GM18858 (cell line): ENCODE results near the gene AIG1.
"Not testable (repeated sequence)": the region's sequence is repeated elsewhere in the genome, so short reads cannot be mapped to it uniquely, and the experiment has no call there.

Source experiments
- ATAC-seq: cut with Tn5 transposase; IDR thresholded peaks from one replicate; pipeline ENCODE4 v1.9.1; 2021; ENCODE audit not compliant: unreplicated experiment

AIG1 gene

DNA sequence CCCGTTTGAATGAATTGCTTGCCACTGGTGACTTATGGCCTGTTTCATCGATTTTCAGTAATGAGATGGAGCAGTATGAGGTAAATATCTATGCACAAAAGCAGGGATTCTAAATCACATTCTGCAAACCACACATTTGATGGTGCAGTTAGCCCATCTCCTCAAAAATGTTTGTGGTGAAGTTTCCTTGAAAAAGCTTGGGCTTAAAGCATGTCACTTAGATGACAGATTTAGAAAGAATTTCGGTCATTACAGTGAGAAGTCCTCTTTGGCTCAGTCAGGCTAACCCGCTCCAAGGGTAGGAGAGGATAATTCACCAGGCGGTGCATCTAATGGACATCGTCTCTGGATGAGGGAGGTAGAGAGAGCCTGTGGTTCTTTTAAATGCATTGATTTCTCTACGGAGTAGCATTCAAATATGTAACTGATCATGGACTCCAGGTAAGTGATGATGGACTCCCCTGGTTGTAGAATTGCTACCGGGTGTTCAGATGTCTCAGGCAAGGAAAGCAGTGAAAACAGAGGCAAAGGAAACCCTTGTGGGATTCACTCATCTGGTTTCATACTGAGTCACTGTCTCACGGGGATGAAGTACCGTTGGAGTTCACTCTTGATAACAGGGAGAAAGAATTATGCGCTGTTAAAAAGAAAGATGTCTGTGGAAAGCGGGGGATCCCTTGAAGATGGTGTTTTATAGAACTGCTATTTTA is 65.3 kb downstream of the AIG1 start:
- ATAC-seq = no peak

DNA sequence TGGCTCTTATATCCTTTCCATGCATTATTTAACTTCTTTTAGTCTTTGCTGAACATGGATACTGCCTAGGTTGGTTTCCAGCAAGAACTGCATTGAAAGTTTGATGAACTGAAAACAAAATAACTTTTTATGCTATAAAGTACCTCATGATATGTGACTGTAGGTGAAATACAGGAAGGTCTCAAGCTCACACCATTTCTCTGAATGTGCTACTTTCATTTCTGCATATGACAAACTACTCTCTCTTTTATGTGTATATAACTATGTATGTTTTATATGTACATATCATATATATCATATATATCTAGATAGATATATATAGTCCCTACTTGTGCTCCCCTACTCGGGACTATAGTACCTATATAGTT is 65.9 kb downstream of the AIG1 start:
- no peak for ATAC-seq

DNA sequence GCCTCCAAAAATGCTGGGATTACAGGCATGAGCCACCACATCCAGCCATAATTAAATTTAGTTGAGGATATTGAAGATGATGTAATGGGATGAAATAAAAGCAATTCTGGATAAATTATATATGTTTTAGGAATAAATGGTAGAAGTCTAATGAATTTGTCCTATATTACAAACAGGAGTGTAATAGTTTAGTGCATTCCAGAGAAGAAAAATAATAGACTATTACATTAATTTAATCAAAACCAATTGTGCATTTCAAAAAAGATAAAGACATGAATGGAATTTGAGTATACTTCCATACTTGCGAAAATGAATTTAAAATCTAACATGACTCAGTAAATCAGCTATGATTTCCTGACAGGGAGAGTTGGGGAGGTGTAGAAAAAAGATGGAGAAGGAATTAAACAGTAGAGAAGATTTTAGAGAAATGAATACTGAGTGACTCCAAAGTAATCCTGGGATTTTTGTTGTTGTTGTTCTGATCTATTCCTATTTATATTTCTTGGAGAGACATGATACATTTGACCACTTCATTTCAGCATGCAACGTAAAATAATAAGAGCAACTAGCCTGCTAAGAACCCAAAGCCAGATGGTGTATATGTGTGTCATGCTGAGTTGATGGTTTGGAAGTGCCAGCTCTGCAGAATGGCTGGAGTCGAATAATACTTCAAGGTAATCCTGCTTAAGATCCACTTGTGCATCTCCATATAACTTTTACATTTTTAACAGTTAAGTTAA is 67.4 kb downstream of the AIG1 start:
- ATAC-seq = no peak

- no peak for ATAC-seq
Measured at GRCh38 chr6:143128681-143129015, 68.0 kb downstream of the AIG1 start.

DNA sequence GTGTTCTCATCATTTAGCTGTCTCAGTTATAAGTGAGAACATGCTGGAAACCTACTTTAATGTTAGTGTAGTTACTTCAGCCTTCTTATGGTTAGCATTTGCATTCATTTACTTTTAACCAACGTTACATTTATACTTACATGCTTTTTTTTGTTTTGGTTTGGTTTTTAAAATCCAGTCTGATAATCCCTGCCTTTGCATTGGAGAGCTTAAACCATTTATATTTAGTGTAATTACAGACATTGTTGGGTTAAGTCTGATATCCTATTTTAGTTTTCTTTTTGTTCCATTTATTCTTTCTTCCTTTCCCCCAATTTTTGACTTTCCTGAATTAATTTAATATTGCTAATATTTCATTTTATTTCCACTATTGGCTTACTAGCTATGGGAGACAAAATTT is 70.2 kb downstream of the AIG1 start:
- ATAC-seq = no peak

DNA sequence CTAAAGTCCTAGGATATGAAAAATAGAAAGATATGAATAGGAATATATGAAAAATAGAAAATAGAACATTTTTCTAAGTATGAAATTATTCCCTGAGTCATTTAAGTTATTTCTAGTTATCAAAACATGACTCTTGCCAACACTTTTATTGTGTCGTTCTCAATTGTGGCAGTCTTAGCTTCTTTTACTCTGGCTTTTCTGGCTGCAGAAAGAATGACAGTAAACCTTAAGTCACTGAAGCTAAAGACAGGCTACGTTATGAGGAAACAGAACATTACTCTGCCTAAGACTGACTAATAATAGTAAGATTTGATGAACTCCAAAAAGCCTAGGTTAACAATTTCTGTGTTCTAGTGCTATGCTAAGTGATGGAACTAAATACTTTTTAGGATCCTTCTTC is 74.6 kb downstream of the AIG1 start:
- ATAC-seq = no peak

- ATAC-seq = no peak
Measured at GRCh38 chr6:143135797-143136561, 75.3 kb downstream of the AIG1 start.

GRCh38 chr6:143136647-143137046 is 76.0 kb downstream of the AIG1 start:
- no peak for ATAC-seq

DNA sequence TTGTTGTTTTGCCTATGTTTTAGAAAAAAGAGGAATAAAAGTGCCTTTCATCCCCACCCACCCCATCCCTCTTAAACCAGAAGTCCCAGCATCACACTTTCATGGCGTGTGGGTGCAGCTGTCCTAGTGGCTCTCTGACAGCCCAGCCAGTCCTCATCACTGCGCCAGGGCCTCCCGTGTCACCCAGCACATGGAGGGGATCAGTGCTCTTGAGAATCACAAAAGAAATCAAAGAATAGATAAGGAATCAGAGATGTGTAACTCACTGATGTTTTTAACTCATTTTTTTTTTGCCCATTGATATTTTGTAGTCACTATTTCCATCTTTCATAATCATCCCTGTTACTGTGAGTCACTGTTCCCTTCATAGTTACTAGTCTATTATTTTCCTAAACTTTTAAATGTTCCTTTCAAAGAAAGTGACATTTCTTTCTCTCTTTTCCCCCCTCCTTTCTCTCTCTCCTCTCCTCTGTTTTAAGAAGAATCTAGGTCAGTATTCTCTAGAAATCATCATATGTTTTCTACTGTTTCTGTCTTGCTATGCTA is 78.6 kb downstream of the AIG1 start:
- no peak for ATAC-seq

DNA sequence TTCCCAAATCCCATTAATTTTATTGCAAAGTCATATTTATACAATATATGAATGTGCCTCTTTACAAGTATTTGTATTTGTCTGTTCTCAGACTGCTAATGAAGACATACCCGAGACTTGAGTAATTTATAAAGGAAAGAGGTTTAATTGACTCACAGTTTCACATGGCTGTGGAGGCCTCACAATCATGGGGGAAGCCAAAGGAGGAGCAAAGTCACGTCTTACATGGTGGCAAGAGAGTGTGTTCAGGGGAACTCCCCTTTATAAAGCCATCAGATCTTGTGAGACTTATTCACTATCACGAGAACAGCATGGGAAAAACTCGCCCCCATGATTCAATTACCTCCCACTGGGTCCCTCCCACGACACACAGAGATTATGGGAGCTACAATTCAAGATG is 79.2 kb downstream of the AIG1 start:
- not testable (repeated sequence) for ATAC-seq

- no peak for ATAC-seq
Measured at GRCh38 chr6:143140767-143141166, 80.1 kb downstream of the AIG1 start.

GRCh38 chr6:143141442-143141841 is 80.8 kb downstream of the AIG1 start:
- no peak for ATAC-seq

GRCh38 chr6:143146186-143146851 is 85.6 kb downstream of the AIG1 start:
- ATAC-seq = peak; percentile 63

DNA sequence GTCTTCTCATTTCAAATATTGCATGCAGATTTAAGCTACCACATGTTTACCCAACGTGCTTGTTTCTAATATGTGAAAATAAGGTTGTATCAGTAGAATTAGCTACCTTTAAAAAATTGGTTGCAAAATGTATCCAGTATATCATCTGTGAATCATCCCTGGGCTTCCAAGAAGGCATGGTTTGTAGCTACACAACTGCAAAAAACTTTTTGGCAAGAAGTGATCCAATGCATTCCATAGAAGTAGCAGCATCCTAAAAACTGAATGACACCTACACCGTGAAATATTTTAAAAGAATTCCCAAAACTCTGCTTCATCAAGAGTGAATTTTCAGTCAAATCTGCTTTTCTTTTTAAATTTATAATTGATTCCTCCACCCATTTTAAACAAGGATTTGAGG is 89.1 kb downstream of the AIG1 start:
- ATAC-seq = no peak

DNA sequence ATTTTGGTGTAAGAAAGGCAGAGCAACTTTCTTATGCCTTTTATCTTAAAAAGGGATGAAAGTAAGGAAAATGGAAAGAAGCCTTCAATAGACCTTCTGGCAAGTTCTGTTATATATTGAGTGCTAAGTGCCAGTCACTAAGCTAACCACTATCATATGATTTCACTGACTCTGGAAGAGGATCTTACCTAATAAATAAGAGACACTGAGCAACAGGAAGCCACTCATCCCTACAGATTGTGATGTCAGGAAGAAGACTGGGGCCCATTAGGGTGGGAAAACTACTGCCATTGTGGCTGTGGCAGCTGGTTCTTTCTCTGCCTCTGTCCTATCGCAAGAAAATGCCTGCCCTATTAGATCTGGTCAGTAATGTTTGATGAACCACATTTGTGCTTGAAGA is 89.6 kb downstream of the AIG1 start:
- no peak for ATAC-seq

DNA sequence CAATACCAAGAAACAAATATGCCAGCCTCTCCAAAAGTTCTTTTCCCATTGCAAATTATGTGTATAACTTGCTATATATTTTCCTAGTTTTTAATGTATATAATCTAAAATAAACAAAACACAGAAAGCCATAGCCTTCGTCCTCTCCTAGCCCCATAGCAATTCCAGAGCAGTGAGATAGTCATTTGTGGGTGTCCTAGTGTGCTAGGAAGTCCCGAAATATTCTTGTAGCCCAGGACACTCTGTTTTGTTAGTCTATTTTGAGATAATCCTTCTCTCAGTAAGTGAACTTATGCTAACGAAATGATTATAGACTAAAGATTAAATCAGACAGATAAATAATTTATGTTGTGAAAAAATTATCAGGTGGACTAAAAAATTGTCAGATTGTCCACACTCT is 90.7 kb downstream of the AIG1 start:
- no peak for ATAC-seq

DNA sequence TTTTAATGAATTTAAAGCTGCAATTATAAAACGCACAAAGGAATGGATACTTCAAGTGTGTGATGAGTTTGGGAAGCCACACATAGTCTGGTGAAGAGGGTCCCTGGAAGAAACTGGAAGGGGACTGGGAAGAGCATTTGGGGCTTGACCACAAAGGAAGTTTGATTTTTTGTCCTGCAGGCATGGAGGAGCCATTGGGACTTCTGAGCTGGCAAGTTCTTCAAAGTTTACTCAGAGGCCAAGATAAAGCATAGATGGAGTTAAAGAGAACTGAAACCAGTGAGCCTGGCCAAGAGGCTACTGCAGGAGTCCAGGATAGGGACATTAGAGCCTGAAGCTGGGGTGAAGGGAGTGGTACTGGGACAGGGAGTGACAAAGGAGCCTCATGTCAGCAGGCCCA is 95.0 kb downstream of the AIG1 start:
- no peak for ATAC-seq

DNA sequence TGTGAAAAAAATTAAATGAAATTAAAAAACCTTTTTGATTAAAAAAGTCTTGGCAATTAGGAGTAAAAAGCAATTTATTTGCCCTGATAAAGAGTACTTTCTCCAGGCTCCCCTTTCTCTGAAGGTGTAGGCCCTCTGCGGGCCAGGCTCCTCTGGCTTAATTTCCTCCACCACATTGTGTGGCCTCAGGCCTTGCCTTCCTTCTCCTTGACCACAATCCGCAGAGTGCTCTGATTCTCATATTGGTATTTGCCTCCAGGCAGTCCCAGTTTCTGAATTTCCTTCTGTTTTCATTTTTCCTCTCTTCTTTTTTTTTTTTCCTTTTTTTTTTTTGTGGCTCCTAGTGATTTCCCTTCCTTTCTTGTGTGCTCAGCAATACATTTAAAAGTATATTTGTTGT is 96.4 kb downstream of the AIG1 start:
- ATAC-seq = no peak

DNA sequence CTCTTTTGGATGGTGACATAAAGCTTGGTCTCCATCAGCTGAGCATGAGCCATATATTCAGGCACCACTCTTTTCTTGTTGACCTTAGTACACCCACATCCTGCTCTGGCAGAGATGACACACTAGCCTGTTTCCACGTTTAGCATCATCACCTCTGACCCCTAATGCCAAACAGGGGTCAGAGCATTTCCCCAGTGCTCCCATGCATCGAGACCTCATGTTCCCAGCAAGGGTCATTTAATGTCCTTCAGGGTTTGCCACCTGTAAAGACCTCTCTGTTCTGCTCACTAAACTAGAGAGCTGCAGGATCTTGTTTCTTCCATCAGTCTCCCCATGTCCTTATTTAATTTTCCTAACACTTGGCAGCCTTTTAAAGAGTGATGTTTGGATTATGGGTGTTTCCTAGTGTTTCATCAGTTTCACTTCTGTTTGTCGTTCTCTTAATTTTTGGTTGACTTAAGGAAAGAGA is 97.5 kb downstream of the AIG1 start:
- ATAC-seq = no peak

- no peak for ATAC-seq
Measured at GRCh38 chr6:143159001-143159400, 98.3 kb downstream of the AIG1 start.

- no peak for ATAC-seq
Measured at GRCh38 chr6:143160015-143160414, 99.3 kb downstream of the AIG1 start.
